T-helper 17 cell (primary cell): Measurements from ENCODE around the gene RSAD1. TPM values are rescaled to one million over a fixed set of nuclear protein-coding genes. Genes with fewer than 3 reads are reported as not detected.
"Not testable (repeated sequence)": the region's sequence is repeated elsewhere in the genome, so short reads cannot be mapped to it uniquely, and the experiment has no call there.

ENCODE experiments used
- ATAC-seq: fragments of 150-1000 bp; cut with Tn5 transposase; 2 replicates; pipeline ENCODE4 v1.10.0; 2021; ENCODE audit warnings: mild to moderate bottlenecking, moderate library complexity
- DNase-seq, 3 donors: peaks; one replicate each; pipeline versions ENCODE4 v3.0.0 to v3.0.0-alpha.2; 2020 to 2021
- H3K9me3 ChIP-seq: one replicate; pipeline ENCODE4 v1.7.0; 2013; ENCODE audit warnings: low read length, mild to moderate bottlenecking; ENCODE audit not compliant: control insufficient read depth, poor library complexity, severe bottlenecking
- H3K27ac Mint-ChIP-seq: one replicate; pipeline ENCODE4 v1.8.0; 2022; ENCODE audit warnings: mild to moderate bottlenecking, moderate library complexity, mixed read lengths
- H3K27me3 Mint-ChIP-seq: one replicate; pipeline ENCODE4 v1.8.0; 2022; ENCODE audit warnings: mixed read lengths
- H3K36me3 Mint-ChIP-seq: one replicate; pipeline ENCODE4 v1.8.0; 2022; ENCODE audit warnings: low read depth, mixed read lengths
- H3K4me1 Mint-ChIP-seq: one replicate; pipeline ENCODE4 v1.8.0; 2022; ENCODE audit warnings: mild to moderate bottlenecking, mixed read lengths
- H3K4me3 Mint-ChIP-seq: one replicate; pipeline ENCODE4 v1.8.0; 2022; ENCODE audit warnings: mild to moderate bottlenecking, moderate library complexity, mixed read lengths
- total RNA-seq, 4 donors: library from RNA in 2 of 4; stranded (reverse) in 2 of 4; gene quantifications; one replicate each; pipeline ENCODE4 v1.2.3 and lab custom pipeline; 2022 to 2026

The RSAD1 gene
- total RNA-seq, 2 donors from 2014 or later, result 49.2 to 59.6 TPM

- H3K27ac Mint-ChIP-seq, result peak overlapping the region; percentile 41
- DNase-seq, result no peak
- no peaks in the 10 kb centered on the region for H3K9me3 ChIP-seq
- H3K36me3 Mint-ChIP-seq, result peaks cover 7% of the 10 kb centered on the region
- H3K4me3 Mint-ChIP-seq, result no peak overlapping the region
- peaks cover 14% of the 10 kb centered on the region for H3K27me3 Mint-ChIP-seq
- peaks cover 10% of the 10 kb centered on the region for H3K4me1 Mint-ChIP-seq
- ATAC-seq, result no peak
Observed at GRCh38 chr17:50471009-50471905, 7.4 kb upstream of the RSAD1 start.

DNA sequence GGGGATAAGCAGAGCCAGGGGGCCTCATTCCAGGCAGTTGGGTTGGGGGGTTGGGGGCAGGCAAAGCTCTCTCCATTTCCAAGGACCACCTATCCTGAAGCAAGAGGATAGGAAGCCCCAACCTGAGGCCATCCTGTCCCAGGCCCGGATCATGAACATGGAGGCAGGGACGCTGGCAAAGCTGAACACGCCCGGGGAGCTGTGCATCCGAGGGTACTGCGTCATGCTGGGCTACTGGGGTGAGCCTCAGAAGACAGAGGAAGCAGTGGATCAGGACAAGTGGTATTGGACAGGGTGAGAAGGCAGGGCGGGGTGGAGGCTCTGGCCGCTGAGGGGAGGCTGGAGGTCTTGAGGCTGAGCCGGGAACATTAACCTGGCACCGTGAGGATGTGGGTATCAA is 6.4 kb upstream of the RSAD1 start:
- Mint-ChIP-seq H3K27me3 (peaks cover 13% of the 10 kb centered on the region), H3K36me3 (peaks cover 7% of the 10 kb centered on the region), H3K4me1 (peaks cover 7% of the 10 kb centered on the region), H3K4me3 (no peak overlapping the region), H3K27ac (peak overlapping the region; percentile 41)
- ATAC-seq (no peak), DNase-seq (no peak)
- H3K9me3 ChIP-seq, result no peaks in the 10 kb centered on the region

DNA sequence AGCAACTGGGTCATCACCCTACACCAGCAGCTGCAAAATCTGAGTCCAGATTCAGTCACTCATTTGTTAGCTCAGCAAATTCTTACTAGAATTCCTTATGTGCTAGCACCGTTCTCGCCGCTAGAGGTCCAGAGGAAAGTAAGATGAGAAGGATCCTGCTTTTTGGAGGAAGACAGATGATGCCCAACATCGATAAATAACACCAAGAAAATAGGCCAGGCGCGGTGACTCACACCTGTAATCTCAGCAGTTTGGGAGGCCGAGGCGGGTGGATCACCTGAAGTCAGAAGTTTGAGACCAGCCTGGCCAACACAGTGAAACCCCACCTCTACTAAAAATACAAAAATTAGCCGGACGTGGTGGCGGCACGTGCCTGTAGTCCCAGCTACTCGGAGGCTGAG is 5.9 kb upstream of the RSAD1 start:
- H3K9me3 ChIP-seq, ATAC-seq, H3K4me1 Mint-ChIP-seq, DNase-seq, H3K36me3 Mint-ChIP-seq, H3K4me3 Mint-ChIP-seq, H3K27me3 Mint-ChIP-seq: not testable (repeated sequence)
- H3K27ac Mint-ChIP-seq, result peak overlapping the region; percentile 41

DNA sequence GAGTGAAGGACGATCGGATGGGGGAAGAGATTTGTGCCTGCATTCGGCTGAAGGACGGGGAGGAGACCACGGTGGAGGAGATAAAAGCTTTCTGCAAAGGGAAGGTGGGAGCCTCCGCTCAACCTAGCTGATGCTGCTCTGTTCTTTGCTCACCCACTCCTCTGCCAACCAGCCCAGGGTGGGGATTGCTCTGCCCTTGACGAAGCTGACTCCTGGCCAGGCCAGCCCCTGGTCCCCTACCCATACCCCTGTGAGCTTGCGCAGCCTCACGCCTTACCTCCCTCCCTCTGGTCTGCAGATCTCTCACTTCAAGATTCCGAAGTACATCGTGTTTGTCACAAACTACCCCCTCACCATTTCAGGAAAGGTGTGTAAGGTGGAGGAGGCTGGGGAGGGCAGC is 4.8 kb upstream of the RSAD1 start:
- peak overlapping the region; percentile 19 for H3K27ac Mint-ChIP-seq
- no peak for ATAC-seq
- DNase-seq, result no peak
- H3K4me3 Mint-ChIP-seq, result no peak overlapping the region
- H3K27me3 Mint-ChIP-seq, result no peaks in the 10 kb centered on the region
- H3K4me1 Mint-ChIP-seq, result peaks cover 8% of the 10 kb centered on the region
- peaks cover 3% of the 10 kb centered on the region for H3K36me3 Mint-ChIP-seq
- no peaks in the 10 kb centered on the region for H3K9me3 ChIP-seq

GRCh38 chr17:50474523-50474922 is 4.1 kb upstream of the RSAD1 start:
- ATAC-seq (no peak), DNase-seq (no peak)
- Mint-ChIP-seq H3K4me1 (peaks cover 10% of the 10 kb centered on the region), H3K27ac (no peak overlapping the region), H3K4me3 (no peak overlapping the region), H3K27me3 (no peaks in the 10 kb centered on the region), H3K36me3 (peaks cover 3% of the 10 kb centered on the region)
- no peaks in the 10 kb centered on the region for H3K9me3 ChIP-seq

- Mint-ChIP-seq H3K27ac (no peak overlapping the region), H3K27me3 (no peaks in the 10 kb centered on the region), H3K4me3 (no peak overlapping the region), H3K4me1 (peaks cover 15% of the 10 kb centered on the region), H3K36me3 (peaks cover 3% of the 10 kb centered on the region)
- DNase-seq, result no peak
- no peaks in the 10 kb centered on the region for H3K9me3 ChIP-seq
- ATAC-seq, result no peak
Observed at GRCh38 chr17:50475362-50475761, 3.3 kb upstream of the RSAD1 start.

DNA sequence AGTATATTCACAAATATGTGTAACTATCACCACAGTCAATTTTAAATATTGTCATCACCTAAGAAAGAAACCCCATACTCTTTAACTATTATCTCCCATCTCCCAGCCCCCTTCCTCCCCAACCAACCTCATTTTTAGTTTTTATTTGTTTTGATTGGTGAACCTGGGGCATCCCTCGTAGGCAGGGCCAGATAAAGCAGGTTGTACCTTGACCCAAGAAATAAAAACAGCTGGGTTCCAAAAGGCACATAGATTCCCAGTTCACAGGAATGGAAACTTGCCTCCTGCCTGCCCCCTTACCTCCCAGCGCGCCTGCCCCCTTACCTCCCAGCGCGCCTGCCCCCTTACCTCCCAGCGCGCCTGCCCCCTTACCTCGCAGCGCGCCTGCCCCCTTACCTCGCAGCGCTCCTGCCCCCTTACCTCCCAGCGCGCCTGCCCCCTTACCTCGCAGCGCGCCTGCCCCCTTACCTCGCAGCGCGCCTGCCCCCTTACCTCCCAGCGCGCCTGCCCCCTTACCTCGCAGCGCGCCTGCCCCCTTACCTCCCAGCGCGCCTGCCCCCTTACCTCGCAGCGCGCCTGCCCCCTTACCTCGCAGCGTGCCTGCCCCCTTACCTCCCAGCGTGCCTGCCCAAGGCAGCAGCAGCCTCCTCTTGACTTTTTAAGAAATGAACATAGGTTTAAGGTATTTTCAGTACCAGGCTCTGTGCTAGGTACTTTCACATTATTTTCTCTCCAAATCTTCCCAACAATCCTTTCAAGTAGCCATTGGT is 2.7 kb upstream of the RSAD1 start:
- not testable (repeated sequence) for ATAC-seq, H3K27me3 Mint-ChIP-seq, DNase-seq, H3K9me3 ChIP-seq, H3K4me3 Mint-ChIP-seq, H3K36me3 Mint-ChIP-seq
- peak overlapping the region; percentile 94 for H3K27ac Mint-ChIP-seq
- H3K4me1 Mint-ChIP-seq, result peaks cover 13% of the 10 kb centered on the region

DNA sequence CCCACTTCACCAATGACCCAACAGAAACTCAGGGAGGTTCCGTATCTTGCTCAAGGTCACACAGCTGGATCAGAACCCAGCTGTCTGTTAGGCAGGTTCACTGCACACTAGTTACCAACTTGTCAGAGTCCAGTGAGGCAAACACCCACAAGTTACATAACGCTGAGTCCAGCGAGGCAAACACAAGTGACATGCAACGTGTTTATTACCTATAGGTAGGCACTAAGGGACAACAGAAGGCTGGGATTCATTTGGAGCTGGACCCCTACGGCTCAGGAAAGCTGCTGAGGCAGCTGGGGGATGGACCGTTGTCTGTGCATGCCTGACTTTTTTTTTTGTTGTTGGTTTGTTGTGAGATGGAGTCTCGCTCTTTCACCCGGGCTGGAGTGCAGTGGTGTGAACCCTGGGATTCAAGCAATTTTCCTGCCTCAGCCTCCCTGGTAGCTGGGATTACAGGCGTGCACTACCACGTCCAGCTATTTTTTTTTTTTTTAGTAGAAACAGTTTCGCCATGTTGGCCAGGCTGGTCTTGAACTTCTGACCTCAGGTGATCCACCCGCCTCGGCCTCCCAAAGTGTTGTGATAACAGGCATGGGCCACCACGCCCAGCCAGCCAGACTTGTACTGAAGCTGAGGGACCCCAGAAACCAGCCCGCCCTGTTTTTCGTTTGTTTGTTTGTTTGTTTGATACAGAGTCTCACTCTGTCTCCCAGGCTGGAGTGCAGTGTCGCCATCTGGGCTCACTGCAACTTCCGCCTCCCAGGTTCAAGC is 1.9 kb upstream of the RSAD1 start:
- DNase-seq (no peak), ATAC-seq (no peak)
- H3K36me3 Mint-ChIP-seq, result peaks cover 3% of the 10 kb centered on the region
- peak overlapping the region; percentile 15 for H3K4me3 Mint-ChIP-seq
- H3K9me3 ChIP-seq, result no peaks in the 10 kb centered on the region
- H3K4me1 Mint-ChIP-seq, result peaks cover 14% of the 10 kb centered on the region
- H3K27ac Mint-ChIP-seq, result peak overlapping the region; percentile 94
- no peaks in the 10 kb centered on the region for H3K27me3 Mint-ChIP-seq

- peak overlapping the region; percentile 90 for H3K4me3 Mint-ChIP-seq
- peaks cover 16% of the 10 kb centered on the region for H3K4me1 Mint-ChIP-seq
- H3K36me3 Mint-ChIP-seq, result peaks cover 5% of the 10 kb centered on the region
- ATAC-seq (no peak), DNase-seq (no peak)
- H3K27me3 Mint-ChIP-seq, result no peaks in the 10 kb centered on the region
- peak overlapping the region; percentile 94 for H3K27ac Mint-ChIP-seq
- H3K9me3 ChIP-seq, result no peaks in the 10 kb centered on the region
Observed at GRCh38 chr17:50477976-50478375, 684 bp upstream of the RSAD1 start.

DNA sequence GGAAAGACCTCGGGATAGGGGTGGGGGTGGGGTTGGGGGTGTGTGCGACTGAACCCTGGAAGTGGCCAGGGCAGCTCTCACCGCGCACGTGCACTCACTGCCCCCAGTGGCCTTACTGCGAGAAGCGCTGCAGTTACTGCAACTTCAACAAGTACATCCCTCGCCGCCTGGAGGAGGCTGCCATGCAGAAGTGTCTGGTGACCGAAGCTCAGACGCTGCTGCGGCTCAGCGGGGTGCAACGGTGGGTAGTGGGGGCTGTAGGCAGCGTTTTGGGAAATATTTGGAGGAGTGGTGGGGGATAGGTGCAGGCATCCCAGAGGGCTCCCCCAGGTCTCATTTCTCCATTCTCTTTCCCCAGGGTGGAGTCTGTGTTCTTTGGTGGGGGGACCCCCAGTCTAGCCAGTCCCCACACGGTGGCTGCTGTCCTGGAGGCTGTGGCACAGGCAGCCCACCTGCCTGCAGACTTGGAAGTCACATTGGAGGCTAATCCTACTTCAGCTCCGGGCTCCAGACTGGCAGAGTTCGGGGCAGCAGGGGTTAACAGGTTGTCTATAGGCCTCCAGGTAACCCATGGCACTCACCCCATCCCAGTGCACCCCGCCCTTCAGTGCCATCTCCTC is 972 bp downstream of the RSAD1 start:
- no peaks in the 10 kb centered on the region for H3K9me3 ChIP-seq
- Mint-ChIP-seq H3K36me3 (peaks cover 2% of the 10 kb centered on the region), H3K27ac (peak overlapping the region; percentile 67), H3K4me3 (peak overlapping the region; percentile 90), H3K27me3 (no peaks in the 10 kb centered on the region), H3K4me1 (peaks cover 16% of the 10 kb centered on the region)
- DNase-seq (peak; percentile 35 to 45 (median 39)), ATAC-seq (peak; percentile 62)

GRCh38 chr17:50480142-50480764 is 1.6 kb downstream of the RSAD1 start:
- no peaks in the 10 kb centered on the region for H3K9me3 ChIP-seq
- H3K27ac Mint-ChIP-seq, result peak overlapping the region; percentile 67
- peak overlapping the region; percentile 90 for H3K4me3 Mint-ChIP-seq
- H3K4me1 Mint-ChIP-seq, result peaks cover 16% of the 10 kb centered on the region
- DNase-seq (no peak), ATAC-seq (no peak)
- no peaks in the 10 kb centered on the region for H3K27me3 Mint-ChIP-seq
- H3K36me3 Mint-ChIP-seq, result peaks cover 2% of the 10 kb centered on the region

DNA sequence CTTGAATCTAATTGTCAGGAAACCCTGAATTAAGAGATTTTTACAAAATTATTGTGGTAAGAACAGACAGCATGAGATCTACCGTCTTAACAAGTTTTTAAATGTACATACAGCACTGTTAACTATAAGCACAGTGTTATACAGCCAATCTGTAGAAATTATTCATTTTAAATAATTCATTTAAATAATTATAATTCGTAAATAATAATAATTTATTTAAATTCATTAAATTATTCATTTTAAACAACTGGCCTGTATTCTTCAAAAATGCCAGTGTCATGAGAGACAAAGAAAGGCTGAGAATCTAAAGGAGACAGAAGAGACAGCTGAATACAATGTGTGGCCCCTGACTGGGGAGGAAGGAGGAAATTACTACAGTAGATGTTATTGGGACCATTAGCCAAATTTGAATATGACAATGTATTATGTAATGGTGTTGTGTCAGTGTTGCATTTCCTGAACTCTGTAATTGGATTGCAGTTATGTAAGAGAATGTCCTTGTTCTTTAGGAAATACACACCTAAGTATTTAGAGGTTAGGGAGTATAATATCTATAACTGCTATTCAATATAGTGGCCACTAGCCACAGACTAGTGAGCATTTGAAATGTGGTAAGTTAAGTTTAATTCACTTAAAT is 2.3 kb downstream of the RSAD1 start:
- DNase-seq (no peak), ATAC-seq (no peak)
- no peaks in the 10 kb centered on the region for H3K9me3 ChIP-seq
- peaks cover 16% of the 10 kb centered on the region for H3K4me1 Mint-ChIP-seq
- H3K4me3 Mint-ChIP-seq, result no peak overlapping the region
- peaks cover 2% of the 10 kb centered on the region for H3K36me3 Mint-ChIP-seq
- no peaks in the 10 kb centered on the region for H3K27me3 Mint-ChIP-seq
- H3K27ac Mint-ChIP-seq, result no peak overlapping the region
